Fibroblast of skin of scalp (primary cell): ENCODE measurements around the gene CADM1.

Experiments
- DNase-seq: peaks from one replicate; pipeline ENCODE4 v3.0.0-alpha.2; 2013

Gene CADM1

DNA sequence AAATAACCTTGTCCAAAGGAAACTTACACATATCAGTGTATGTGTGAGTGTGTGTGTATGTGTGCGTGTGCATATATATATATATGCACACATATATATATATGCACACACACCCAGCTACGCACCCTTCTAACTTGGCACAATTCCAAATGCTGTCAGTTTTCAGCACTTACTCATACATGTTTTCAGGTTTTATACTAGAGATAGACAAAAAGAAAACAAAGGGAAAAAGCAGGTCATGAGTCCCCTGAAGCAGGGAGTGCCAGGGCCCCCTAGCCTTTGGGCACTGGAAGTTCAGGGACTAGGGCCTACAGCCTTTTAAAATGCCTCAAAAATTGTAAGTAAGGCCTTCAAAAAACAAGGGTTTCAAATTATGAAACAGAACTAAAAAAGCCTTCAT is 265.4 kb downstream of the CADM1 start:
- peak; percentile 12 for DNase-seq

DNA sequence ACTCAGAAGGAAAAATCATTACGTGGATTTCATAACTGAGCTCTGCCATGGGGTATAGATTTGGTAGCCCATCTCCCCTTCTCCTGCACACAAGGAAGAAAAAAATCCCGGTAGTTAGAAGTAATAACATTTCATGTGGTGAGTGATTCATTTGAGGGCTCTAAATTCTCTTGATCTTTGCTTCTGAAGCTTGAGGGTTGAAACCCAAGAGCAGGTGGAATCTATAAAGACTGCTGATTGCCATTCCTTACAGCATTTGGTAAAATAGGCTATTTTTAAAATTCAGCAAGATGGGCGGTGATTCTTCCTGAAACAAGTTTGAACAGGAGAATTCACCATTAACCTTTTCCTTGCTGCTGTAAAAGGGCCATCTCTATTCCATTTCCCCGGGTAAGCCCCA is 266.1 kb downstream of the CADM1 start:
- DNase-seq, result no peak

DNA sequence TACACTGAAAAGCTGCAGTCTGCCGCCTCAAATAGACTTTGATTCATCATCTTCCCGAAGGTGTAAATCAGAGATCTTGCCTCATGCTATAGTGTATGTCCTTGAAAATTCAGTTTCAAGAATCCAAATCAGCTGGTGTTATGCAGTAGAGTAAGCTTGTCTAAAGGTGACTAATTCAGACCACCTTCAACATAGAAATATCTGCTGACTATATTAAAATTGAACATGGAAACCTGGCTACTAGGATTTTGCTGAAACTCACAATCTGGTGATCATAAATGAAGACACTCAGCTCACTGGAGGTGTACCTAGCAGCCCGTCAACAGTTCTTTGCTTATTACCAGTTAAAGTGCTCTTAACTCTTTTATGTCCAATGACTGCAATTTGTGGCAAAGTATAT is 266.6 kb downstream of the CADM1 start:
- DNase-seq, result no peak

DNA sequence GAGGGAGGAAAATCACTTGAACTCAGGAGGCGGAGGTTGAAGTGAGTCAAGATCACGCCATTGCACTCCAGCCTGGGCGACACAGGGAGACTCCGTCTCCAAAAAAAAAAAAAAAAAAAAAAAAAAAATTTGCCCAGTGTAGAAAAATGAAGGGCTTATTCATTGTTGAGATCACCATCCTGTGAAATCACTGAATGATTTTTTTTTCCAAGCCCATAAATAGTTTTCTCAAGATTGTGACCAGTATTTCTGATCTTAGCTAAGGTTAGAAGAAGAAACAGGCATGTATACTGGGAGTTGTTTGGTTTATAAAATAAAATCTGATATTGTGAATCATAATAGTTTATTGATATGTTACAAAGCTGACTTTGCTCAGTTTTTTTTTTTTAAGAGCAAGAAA is 269.4 kb downstream of the CADM1 start:
- no peak for DNase-seq

DNA sequence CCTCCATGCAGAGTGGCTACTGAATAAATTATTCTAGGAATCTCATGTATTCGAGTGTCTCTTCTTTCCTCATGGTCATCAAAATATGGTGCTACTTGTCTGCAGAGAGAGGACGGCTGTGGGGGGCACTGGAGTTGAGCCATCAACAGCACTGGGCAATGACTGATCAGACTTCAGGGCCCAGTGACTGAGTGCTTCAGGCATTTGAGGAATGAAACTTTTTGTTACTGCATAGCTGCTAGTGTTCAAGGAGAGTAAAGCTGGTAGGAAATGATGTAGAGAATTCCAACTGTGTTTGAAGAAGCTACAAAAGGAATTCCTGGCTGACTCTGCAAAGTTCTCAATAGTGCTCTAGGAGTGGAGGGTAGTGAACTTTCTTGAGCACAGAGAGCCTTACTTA is 277.7 kb downstream of the CADM1 start:
- peak; percentile 97 for DNase-seq

DNA sequence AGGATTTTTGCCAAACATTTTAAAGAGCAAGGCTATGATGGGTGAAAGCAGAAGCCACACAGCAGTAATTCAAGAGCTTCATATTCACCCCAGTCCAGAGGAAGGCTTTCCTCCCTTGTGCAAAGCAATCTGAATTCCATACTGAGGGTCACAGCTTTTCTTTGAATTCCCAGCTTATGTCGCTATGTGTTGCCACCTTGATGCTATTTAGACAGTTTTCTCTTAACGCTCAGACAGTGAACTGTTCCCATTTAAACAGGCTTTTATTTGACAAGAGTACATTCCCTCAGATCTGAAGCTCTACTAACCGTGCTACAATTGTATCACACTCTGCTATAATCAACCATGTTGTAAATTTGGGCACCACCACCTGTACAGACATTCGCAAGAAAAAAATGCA is 279.7 kb downstream of the CADM1 start:
- peak; percentile 26 for DNase-seq

DNA sequence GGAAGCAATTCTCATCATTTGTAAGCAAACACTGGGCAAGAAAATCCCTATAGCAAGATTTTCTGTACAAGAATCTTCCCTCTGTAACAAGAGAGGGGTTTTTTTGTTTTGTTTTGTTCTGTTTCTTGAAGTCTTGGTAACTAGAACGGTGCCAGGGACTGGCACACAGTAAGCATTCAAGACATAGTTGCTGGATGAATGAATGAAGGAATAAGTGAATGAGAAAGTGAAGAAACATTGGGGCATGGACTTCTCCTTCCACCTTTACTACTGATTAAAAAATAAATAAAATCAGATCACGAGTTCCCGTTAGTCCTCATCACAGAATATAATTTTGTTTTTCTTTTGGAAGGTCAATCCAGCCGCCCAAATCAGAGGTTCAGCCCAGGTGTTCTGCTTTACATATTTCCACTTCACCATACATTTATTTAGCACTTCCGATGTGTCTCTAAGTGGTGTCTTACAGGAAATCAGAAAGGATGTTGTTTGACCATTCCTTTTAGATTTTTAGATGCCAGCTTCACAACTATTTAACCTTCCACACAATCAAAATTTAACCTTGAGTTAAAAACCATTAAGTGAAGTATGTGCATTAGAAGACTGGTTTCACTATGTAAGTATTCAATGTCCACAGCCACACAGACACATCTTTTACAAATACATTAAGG is 281.2 kb downstream of the CADM1 start:
- DNase-seq, result no peak

DNA sequence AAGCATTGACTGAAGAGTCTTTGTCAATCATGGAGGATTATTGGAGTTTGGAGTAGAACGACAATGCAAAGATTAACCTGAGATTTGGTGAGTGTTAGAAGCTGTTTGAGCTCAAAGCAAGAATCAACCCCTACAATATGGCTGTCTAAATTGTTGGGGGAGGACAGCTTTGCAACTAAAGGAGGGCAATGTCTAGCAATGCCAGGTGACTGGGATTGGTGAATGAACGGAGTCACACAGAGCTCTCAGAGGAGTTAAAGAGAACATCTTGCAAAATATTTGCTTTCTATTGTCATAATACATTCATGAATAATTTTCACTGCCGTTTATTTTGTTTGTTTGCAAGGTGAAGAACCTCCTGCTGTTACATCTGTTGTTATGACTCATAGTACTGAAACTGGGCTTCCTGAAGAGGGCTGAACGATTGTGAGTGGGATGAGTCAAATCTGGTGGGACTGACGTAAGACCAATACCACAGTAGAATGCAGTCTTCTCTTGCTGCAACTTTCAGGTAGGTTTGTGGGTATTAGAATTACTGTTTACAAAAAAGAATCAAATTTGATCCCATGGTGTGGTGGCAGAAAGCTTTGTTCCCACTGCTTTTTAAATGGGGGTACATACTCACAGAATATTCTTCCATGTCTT is 281.9 kb downstream of the CADM1 start:
- DNase-seq, result peak; percentile 72

DNA sequence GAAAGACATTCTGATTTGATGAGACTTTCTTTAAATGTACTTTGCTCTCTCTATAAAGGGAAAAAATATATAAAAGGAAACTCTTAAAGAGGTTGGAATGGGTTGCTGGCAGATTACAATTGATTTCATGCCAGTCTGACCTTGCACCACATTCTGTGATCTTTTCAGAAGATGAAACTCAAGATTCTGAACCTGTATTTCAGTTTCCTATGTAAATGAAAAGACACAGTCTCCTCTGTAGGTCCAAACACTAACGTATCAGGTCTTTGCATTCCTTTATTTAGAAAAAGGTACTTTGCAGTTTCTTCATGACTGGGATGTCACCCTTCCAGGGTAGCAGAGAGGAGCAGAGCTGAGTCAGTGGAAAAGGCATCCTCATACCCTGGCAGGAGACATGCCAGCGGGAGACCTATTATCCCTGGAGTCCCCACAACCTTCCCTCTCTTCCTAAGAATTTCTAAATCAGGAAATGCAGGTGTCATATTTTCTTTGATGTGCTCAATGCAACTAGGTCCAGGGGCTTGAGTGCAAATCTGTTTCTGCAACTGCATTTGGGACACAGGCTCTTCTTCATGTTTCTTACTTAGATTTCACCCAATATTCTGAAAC is 282.6 kb downstream of the CADM1 start:
- no peak for DNase-seq

DNA sequence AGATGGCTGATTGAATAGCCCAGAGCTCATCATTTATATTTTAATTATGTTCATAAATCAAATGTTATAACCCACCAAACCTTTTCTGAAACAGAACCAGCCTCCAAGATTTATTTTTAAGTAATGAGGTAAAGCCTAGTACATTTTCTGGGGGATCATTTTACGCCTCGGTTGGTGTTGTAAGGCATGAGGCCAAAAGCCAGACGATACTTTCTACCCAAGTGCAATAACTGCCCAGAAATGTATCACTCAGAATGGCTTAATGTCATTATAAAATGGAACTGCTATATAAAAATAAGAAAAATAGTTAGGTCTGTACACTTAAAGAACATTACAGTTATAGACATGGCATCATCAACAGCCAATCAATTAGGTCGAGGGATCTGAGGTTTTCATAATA is 283.3 kb downstream of the CADM1 start:
- no peak for DNase-seq

DNA sequence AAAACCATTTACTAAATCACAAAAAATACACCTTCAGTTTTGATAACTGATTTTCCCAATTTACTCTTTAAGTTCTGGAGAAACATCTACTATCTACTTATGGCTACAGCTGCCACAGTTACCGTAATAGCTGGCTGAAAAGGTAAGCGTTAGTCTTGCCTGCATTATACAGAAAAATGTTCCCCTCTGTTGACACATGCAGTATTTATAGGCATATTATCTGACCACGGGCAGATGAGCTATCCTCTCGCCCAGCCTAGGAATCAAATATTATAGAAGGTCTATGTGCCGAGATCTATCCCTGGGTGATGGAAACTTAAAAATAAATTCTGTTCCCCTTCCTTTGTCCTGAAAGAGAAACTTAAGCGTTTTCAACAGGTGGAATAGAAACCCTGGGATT is 283.8 kb downstream of the CADM1 start:
- no peak for DNase-seq

DNA sequence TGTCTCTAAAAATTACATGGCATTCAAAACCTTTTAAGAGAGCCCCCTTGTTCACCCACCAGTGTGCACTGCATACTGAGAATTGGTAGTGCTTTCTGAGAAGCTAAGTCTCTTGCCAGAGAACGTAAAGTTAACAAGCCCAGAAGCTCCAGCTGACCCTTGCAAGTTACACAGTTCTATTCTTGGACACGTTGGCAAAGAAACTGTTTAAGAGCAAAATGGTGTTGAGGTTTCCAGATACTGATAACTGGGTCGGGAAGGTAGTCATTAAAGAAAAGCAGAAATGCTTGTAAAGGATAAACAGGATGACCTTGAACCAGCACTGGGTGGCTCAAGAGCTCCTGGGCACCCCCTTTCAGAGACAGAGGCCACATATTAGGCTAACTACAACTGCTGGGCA is 284.8 kb downstream of the CADM1 start:
- no peak for DNase-seq

DNA sequence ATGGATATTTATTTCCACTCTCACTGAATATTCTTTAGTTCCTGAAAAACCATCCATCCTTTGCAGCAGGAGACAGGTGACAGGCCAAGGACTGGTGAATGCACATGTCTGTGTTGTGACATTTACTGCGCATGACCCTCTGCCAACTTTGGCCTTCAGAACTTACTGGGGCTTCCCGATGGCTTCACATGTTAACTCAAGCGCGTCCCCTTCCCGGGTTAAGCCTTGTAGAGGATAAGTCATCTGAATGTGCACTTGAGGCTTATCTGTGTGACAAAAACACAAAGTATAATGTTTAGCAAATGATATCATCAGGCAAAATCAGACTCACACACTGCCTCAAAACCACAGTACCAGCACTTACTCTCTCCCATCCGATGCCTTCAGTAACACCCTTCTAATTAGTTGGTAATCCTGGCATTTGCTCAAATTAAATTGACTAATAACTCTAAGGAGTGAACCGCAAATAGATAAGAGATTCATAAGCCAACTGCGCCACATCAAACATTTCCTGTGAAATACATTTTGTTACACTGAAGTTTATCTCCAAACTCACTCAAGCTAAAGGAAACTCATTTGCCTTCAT is 286.4 kb downstream of the CADM1 start:
- DNase-seq, result no peak

DNA sequence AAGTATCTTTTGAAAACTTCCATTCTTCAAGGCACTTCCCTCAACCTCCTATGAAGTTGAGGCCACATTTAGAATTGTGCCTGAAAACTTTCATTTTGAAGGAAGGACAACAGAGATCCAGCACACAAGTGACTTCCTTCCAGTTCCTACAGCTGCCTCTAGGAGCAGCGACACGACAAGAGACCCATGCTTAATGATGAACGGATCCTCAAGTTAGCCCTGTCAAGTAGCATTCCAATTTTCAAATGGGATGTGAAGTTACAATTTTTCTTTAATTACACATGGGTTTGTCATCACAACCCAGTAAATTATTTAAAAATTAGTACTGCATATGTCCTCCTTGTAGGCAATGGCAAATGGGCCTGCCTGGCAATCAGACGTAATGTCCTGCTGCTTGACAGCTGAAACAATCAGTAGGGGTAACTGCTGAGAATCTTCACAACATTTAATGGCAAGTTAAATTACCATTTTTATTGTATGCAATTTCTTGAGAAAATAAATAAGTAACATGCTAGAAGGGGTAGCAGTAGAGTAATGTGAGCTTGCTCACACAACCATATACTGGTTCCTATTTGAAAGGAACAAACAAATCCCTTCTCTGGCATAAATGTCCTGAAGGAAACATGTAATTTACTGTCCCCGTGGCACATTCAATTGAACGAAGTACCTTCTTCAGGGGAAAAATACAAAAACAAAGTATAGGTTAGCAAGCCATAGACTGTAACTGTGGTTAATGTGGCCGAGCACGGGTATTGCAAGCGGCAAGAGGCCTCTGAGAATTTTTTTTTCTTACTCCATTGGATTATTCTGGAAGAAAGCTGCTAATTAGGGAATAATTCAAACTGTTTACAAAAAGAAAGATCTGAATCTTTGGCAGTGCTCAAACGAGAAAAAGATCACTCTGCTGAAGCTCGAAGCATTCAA is 288.3 kb downstream of the CADM1 start:
- DNase-seq, result no peak

DNA sequence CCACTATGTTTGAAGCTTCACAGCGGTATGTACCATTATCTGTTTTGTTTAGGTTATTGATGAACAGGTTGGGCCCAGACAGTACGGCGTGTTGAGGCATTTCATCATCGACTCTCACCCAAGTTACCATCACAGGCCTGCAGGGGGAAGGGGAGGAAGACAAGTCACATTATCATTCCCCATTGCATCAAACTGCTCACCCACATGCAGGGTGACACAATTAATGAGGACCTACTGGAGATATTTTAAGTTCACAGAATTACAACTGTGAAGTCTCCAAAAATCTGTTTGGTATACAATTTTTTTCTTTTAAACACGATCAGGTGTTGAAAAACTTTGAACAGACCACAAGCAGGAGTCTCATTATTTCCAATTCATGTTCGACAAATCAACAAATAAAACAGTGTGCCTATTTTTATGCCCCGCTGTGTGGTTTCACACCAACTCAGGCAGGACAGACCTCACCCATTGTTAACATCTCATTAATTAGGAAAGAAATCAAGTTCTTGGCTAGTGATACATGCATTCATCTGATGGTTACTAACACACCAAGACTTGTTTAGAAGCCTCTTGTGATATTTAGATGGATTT is 289.5 kb downstream of the CADM1 start:
- no peak for DNase-seq

DNA sequence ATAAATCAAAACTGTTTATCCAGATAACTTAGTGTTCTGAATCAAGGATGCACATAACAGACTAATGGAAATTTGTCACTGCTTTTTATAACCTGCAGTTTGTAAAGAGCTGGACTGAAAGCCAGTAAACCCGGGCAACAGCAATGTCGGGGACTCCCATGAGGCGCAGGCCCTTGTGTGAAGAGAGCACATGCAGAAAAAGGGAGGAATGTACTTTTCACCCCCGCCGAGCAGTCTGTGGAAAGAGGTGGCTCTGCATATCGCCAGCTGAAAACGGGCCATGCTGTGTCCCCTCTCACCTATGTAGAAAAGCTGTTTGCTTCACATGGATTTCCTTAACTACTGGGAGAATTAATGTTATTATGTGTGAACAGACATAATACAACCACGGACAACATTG is 291.2 kb downstream of the CADM1 start:
- no peak for DNase-seq

DNA sequence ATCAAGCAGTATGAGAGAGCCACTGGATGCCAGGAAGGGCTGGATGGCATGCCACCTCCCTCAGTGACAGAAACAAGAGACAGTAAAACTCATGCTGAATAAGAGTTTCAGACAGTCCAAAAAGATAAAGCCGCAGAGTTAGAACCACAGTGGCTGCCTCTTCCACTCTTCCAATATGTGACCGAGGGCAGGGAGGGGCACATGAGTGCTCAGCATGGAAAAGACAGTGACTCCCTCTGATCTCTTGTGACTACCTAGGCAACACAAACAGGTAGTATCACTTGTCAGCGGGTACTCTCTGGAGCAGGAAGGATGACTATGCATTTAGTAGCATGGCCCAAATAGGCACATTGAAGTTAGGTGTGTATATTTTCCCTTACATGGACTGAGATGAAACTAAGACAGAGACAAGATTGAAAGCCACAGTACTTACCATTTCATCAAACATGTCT is 295.4 kb downstream of the CADM1 start:
- no peak for DNase-seq

DNA sequence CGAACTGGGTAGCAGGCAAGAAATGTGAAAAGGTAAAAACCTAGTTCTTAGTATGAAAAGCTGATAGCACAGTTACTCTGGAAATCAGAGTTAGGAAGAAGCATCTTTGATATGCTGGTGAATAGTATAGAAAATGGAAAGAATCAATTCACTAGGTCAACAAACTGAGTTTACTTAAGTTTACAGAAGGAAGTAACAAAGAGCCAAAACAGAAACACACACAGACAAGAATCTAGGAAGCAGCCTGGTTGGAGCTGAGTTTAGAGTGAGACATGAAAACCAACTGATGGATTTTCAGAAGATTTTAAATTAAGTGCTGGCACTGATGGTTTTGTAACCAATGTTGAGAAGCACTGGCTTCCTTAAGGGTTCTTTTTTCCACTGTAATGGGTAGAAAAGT is 296.3 kb downstream of the CADM1 start:
- DNase-seq, result no peak

DNA sequence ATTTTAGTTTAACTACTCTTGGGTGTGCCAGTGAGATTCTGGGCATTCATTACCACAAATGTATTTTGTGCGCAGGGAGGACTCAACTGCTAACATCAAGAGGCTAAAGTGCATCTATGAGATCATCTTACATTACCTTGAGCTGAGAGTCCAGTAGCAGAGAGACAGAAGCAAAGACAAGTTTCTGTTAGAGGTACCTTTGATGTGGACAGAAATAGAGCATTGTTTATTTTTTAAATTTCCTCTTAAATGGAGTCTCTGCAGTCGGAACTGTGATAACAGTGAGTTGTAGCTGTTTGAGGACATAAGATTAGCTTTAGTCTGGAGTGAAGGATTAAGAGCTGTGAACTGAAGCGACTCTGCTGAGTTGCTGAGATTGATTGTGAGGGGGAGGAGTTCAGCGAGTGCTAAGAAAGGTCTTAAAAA is 297.0 kb downstream of the CADM1 start:
- DNase-seq, result no peak

DNA sequence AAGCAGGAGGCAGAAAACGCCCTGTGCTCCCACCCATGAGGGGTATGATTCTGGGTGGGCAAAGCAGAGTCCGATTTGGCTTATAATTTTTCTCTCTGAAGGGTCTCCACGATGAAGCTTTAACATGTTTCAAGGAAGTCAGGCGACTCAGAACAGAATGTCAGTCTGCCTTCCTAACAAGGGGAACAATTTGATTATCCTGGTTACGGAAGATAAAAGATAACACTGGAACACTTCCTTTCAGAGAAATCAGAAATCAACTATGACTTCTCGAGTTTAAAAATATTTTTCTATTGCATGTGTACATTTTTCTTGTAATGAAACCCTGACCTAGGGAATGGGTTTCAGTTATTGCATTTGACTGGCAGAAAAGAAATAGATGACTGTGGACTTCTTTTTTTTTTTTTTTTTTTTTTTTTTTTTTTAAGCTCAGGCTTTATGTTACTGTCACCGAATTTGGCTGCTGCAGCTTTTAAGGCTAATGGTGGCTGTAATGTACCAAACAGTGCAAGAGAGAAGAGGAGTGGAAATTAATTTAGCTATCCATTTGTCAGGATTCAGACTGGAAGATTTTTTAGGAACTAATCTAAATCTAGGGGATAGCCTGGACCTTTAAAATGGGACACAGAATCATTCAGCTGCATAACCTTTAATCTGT is 297.7 kb downstream of the CADM1 start:
- no peak for DNase-seq

DNA sequence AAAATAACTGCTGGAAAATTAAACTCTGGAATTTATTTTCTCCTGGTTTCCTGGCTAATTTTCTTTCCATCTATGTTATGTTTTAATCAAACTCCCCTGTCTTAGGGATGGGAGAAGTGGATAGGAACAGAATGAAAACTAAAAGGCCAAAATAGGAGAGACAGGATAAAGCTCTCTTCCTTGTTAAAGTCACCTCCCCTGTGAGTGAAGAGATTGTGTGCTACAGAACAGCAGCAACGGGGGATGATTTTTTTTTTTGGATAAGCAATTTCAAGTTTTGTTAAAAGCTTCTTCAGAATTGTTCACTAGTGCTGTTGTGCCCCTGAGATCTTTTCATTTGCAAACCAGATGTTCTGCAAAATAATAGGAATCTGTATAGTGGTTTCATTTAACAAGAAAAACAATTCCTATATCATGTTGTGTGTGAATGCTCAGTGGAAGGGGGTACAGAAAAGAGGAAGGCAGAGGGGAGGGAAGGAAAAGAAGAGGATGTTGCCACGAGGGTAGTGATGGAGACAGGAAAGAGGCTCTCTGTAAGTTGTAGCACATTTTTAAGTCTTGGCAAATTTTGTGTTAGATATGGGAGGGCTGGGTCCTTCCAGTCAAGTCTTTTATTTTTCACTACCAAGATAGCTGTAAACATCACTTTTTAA is 301.2 kb downstream of the CADM1 start:
- DNase-seq, result no peak
